DND-41 (cell line): Measurements from ENCODE around the gene SP7.

ENCODE experiments used
- ATAC-seq: fragments of 200-7000 bp; cut with Tn5 transposase; 3 replicates; pipeline ENCODE4 v1.9.1; 2021; ENCODE audit warnings: low read depth; ENCODE audit not compliant: insufficient read depth
- DNase-seq: peaks from one replicate; pipeline ENCODE4 v3.0.0-alpha.2; 2020
- H2AFZ ChIP-seq: 2 replicates; pipeline ENCODE4 v1.6.0; 2012; ENCODE audit warnings: low read depth, low read length
- H3K27ac ChIP-seq: 2 replicates; pipeline ENCODE4 v1.5.1; 2012; ENCODE audit warnings: low read length, inconsistent platforms
- H3K27me3 ChIP-seq: fragments of 200-600 bp; sonication (generic); 2 replicates; pipeline ENCODE4 v1.6.0; 2012; ENCODE audit warnings: low read length, mild to moderate bottlenecking, inconsistent platforms; ENCODE audit not compliant: insufficient read depth, poor library complexity
- H3K36me3 ChIP-seq: 2 replicates; pipeline ENCODE4 v1.5.1; 2012; ENCODE audit warnings: low read length, inconsistent platforms; ENCODE audit not compliant: insufficient read depth
- H3K4me1 ChIP-seq: 2 replicates; pipeline ENCODE4 v1.5.1; 2012; ENCODE audit warnings: mild to moderate bottlenecking, low read length; ENCODE audit not compliant: insufficient read depth
- H3K4me2 ChIP-seq: 2 replicates; pipeline ENCODE4 v1.6.0; 2012; ENCODE audit warnings: mild to moderate bottlenecking, moderate library complexity, low read length, inconsistent platforms; ENCODE audit not compliant: insufficient read depth
- H3K4me3 ChIP-seq, 2 experiments: fragments of 200-600 bp in 1 of 2; shearing (Covaris generic) in 1 of 2; 2 replicates each; pipeline ENCODE4 v1.5.1; 2012 to 2016; ENCODE audit warnings: inconsistent platforms in 2 of 2, low read length in 2 of 2, mild to moderate bottlenecking in 2 of 2, low read depth in 1 of 2, moderate library complexity in 1 of 2
- H3K79me2 ChIP-seq: 2 replicates; pipeline ENCODE4 v1.6.0; 2012; ENCODE audit warnings: low read length, inconsistent platforms; ENCODE audit not compliant: insufficient read depth
- H3K9ac ChIP-seq: 2 replicates; pipeline ENCODE4 v1.6.0; 2012; ENCODE audit warnings: low read depth, mild to moderate bottlenecking, inconsistent platforms, low read length, moderate library complexity
- H3K9me3 ChIP-seq: 2 replicates; pipeline ENCODE4 v1.5.1; 2012; ENCODE audit warnings: low read length, moderate library complexity, mild to moderate bottlenecking, inconsistent platforms; ENCODE audit not compliant: insufficient read depth, severe bottlenecking
- H4K20me1 ChIP-seq: 2 replicates; pipeline ENCODE4 v1.6.0; 2012; ENCODE audit warnings: low read length; ENCODE audit not compliant: insufficient read depth
- EZH2 ChIP-seq: IDR thresholded peaks from 3 replicates; pipeline ENCODE4 v1.6.1; 2012; ENCODE audit warnings: borderline replicate concordance, low read depth, mild to moderate bottlenecking, moderate library complexity, low read length, inconsistent platforms; ENCODE audit not compliant: severe bottlenecking
- TF ChIP-seq, protein P1 (sequence below): IDR thresholded peaks from 2 replicates; pipeline ENCODE4 v1.5.1; 2012; ENCODE audit warnings: borderline replicate concordance, low read length, moderate library complexity, mild to moderate bottlenecking; ENCODE audit not compliant: poor library complexity, severe bottlenecking; ENCODE audit errors: extremely low read depth

The SP7 gene

DNA sequence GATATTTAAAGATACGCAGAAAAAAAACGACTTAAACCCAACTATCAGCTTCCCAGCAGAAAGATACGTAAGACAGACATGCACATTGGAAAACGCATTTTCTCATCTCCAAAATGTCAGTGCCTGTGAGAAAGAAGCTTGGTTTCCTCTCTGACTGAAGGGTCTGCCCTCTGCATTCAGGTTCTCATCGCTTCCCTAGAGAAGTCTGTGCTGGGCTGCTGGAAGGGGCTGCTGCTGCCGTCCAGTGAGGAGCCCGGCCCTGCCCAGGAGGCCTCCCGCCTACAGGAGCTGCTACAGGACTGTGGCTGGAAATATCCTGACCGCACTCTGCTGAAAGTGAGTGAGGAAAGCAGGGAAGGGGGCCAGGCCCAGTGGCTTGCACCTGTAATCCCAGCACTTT, 45.5 kb downstream of the SP7 start:
- DNase-seq (no peak), ATAC-seq (no peak)
- Histone ChIP-seq H3K9ac (no peak overlapping the region), H3K4me3 (no peak overlapping the region), H3K9me3 (no peaks in the 10 kb centered on the region), H3K4me1 (peaks cover 11% of the 10 kb centered on the region), H3K27me3 (no peaks in the 10 kb centered on the region), H4K20me1 (no peaks in the 10 kb centered on the region), H3K4me2 (no peak overlapping the region), H3K36me3 (peaks cover 70% of the 10 kb centered on the region), H3K79me2 (peaks cover 4% of the 10 kb centered on the region), H2AFZ (no peak overlapping the region), H3K27ac (no peak overlapping the region)
- no peak for TF ChIP-seq EZH2
- TF ChIP-seq, protein P1, sequence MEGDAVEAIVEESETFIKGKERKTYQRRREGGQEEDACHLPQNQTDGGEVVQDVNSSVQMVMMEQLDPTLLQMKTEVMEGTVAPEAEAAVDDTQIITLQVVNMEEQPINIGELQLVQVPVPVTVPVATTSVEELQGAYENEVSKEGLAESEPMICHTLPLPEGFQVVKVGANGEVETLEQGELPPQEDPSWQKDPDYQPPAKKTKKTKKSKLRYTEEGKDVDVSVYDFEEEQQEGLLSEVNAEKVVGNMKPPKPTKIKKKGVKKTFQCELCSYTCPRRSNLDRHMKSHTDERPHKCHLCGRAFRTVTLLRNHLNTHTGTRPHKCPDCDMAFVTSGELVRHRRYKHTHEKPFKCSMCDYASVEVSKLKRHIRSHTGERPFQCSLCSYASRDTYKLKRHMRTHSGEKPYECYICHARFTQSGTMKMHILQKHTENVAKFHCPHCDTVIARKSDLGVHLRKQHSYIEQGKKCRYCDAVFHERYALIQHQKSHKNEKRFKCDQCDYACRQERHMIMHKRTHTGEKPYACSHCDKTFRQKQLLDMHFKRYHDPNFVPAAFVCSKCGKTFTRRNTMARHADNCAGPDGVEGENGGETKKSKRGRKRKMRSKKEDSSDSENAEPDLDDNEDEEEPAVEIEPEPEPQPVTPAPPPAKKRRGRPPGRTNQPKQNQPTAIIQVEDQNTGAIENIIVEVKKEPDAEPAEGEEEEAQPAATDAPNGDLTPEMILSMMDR, result no peak

DNA sequence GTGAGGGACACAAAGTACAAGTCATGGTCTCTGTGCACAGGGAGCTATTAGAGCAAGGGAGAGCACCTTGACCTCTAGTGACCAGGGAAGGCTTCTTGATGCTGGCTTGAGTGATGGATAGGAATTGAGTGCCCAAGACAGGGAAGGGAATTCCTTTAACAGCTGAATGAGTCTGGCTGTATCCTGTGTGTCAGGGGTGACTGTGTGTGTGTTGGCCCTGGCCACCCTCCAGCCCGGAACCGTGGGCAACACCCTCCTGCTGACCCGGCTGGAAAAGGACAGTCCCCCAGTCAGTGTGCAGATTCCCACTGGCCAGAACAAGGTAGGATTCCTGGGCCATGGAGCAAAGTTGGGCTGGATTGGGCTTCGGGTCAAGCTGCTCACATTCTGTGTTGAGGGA, 46.3 kb downstream of the SP7 start:
- no peak for DNase-seq
- Histone ChIP-seq H3K36me3 (peaks cover 75% of the 10 kb centered on the region), H3K27ac (no peak overlapping the region), H3K27me3 (no peaks in the 10 kb centered on the region), H3K9me3 (no peaks in the 10 kb centered on the region), H3K4me2 (no peak overlapping the region), H4K20me1 (no peaks in the 10 kb centered on the region), H3K4me1 (peaks cover 7% of the 10 kb centered on the region), H3K9ac (no peak overlapping the region), H3K79me2 (no peaks in the 10 kb centered on the region), H3K4me3 (no peak overlapping the region), H2AFZ (no peak overlapping the region)
- no peak for ATAC-seq
- TF ChIP-seq, protein P1, result no peak
- no peak for TF ChIP-seq EZH2

DNA sequence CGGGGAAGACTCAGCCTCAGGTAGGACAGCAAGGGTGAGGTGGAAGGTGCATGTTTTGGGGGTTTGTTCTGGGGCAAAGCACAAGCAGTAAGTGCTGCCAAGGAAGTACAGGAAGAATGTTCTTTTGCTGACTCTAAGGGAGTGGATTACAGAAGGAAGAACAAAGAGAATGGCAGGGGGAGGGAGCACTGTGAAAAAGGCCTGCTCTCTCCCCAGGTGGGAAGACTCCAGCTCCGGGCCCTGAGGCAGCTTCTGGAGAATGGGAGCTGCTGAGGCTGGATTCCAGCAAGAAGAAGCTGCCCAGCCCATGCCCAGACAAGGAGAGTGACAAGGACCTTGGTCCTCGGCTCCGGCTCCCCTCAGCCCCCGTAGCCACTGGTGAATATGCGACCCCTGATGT, 47.8 kb downstream of the SP7 start:
- Histone ChIP-seq H3K9me3 (no peaks in the 10 kb centered on the region), H3K27me3 (no peaks in the 10 kb centered on the region), H3K4me1 (no peaks in the 10 kb centered on the region), H3K9ac (no peak overlapping the region), H3K27ac (no peak overlapping the region), H3K79me2 (no peaks in the 10 kb centered on the region), H3K4me2 (no peak overlapping the region), H3K36me3 (peaks cover 84% of the 10 kb centered on the region), H2AFZ (no peak overlapping the region), H3K4me3 (no peak overlapping the region), H4K20me1 (no peaks in the 10 kb centered on the region)
- ATAC-seq, result no peak
- no peak for DNase-seq
- TF ChIP-seq EZH2, result no peak
- TF ChIP-seq, protein P1, result no peak

DNA sequence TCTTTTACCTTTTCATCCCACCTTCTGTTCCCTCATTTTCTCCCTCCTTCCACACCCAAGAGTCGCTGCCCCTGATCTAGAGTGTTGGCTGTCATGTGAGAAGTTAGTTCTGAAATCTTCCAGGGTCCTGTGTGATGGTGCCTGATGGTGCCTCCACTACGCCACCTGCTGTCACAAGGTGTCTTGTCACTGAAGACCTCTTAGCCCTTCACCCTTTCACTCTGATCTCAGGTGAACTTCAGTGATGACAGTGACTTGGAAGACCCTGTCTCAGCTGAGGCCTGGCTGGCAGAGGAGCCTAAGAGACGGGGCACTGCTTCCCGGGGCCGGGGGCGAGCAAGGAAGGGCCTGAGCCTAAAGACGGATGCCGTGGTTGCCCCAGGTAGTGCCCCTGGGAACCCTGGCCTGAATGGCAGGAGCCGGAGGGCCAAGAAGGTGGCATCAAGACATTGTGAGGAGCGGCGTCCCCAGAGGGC, 48.4 kb downstream of the SP7 start:
- TF ChIP-seq EZH2, result no peak
- TF ChIP-seq, protein P1, result peak; percentile 86
- Histone ChIP-seq H3K9me3 (no peaks in the 10 kb centered on the region), H3K4me1 (no peaks in the 10 kb centered on the region), H3K79me2 (no peaks in the 10 kb centered on the region), H3K27me3 (no peaks in the 10 kb centered on the region), H3K4me2 (no peak overlapping the region), H3K9ac (no peak overlapping the region), H3K4me3 (no peak overlapping the region), H2AFZ (no peak overlapping the region), H4K20me1 (no peaks in the 10 kb centered on the region), H3K27ac (no peak overlapping the region), H3K36me3 (peaks cover 84% of the 10 kb centered on the region)
- peak; percentile 90 for ATAC-seq
- DNase-seq, result peak; percentile 72
